Endothelial cell of umbilical vein (primary cell): Measurements from ENCODE around the gene SLC17A2.

ENCODE experiments used
- EZH2 ChIP-seq: IDR thresholded peaks from 2 replicates; pipeline ENCODE4 v1.6.1; 2012; ENCODE audit warnings: borderline replicate concordance, low read depth, mild to moderate bottlenecking, moderate library complexity, low read length, inconsistent platforms; ENCODE audit not compliant: severe bottlenecking
- FOS ChIP-seq: IDR thresholded peaks from 2 replicates; pipeline ENCODE4 v1.6.1; 2011; ENCODE audit warnings: mild to moderate bottlenecking, low read length, moderate library complexity, borderline replicate concordance; ENCODE audit not compliant: insufficient read depth
- GATA2 ChIP-seq: IDR thresholded peaks from 2 replicates; pipeline ENCODE4 v1.7.0; 2011; ENCODE audit warnings: low read depth, mild to moderate bottlenecking, moderate library complexity, mixed read lengths, low read length; ENCODE audit not compliant: insufficient read length, insufficient read depth
- TF ChIP-seq, protein P1 (sequence below), 2 donors: IDR thresholded peaks; 1 replicate in 1 of 2; 2 replicates in 1 of 2; pipeline ENCODE4 v1.5.1; 2011; ENCODE audit warnings: low read length in 2 of 2, mild to moderate bottlenecking in 2 of 2, moderate library complexity in 2 of 2, control low read depth in 1 of 2, inconsistent platforms in 1 of 2, low read depth in 1 of 2; ENCODE audit not compliant: insufficient read depth in 1 of 2; ENCODE audit errors: extremely low read depth in 1 of 2

DNA sequence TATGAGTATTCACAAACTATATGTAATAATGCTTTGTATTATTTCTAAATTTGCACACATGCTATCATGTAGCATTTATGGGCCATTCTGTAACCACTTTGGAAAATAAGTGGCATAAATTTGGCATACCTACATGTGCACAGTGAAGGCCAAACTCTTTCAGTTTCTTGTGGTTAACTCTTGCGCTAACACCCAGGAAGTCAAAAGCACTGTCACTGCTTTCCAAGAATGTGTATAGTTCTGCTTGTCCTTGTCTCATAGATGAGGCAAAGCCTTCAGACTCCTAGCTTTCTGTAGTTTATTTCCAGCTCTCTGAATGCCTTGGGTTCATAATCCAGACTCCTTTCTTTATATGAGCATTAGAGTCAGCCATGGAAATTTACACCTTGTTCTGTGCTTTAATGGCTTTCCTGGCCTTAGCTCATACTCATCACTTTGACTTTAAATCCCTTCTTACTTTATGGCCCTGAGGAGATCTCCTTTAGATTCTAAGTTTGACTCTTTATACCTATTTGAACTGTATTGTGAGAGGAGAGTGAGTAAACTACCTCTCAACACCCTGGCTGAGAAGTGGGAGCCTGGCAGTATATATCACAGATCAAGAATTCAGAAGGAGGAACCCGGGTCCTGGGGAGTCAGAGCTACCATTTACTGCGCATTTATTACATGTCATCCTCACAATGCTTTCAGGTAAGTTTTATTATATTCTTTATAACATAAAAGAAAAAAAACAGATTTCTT lies 55.5 kb downstream of the SLC17A2 start:
- TF ChIP-seq, protein P1, sequence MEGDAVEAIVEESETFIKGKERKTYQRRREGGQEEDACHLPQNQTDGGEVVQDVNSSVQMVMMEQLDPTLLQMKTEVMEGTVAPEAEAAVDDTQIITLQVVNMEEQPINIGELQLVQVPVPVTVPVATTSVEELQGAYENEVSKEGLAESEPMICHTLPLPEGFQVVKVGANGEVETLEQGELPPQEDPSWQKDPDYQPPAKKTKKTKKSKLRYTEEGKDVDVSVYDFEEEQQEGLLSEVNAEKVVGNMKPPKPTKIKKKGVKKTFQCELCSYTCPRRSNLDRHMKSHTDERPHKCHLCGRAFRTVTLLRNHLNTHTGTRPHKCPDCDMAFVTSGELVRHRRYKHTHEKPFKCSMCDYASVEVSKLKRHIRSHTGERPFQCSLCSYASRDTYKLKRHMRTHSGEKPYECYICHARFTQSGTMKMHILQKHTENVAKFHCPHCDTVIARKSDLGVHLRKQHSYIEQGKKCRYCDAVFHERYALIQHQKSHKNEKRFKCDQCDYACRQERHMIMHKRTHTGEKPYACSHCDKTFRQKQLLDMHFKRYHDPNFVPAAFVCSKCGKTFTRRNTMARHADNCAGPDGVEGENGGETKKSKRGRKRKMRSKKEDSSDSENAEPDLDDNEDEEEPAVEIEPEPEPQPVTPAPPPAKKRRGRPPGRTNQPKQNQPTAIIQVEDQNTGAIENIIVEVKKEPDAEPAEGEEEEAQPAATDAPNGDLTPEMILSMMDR (IDR thresholded peaks at IDR 0.05; ENCODE audit: extremely low read depth in 1 of 2, insufficient read depth in 1 of 2, low read depth in 1 of 2, low read length in 2 of 2), result no peak
- no peak for TF ChIP-seq EZH2
- no peak for TF ChIP-seq FOS
- no peak for TF ChIP-seq GATA2
